Psoas muscle (tissue), 8 donors: ENCODE data around the gene B3GNT7. TPM values are rescaled to one million over a fixed set of nuclear protein-coding genes. Genes with fewer than 3 reads are reported as not detected.

Source experiments
- ATAC-seq, 4 donors: fragments of 200-7000 bp; cut with Tn5 transposase; one replicate each; pipeline ENCODE4 v1.9.1; 2020; ENCODE audit warnings: moderate library complexity in 3 of 4, mild to moderate bottlenecking in 2 of 4
- DNase-seq, 2 donors: peaks; one replicate each; pipeline ENCODE4 v3.0.0-alpha.2; 2020
- H3K27ac ChIP-seq: fragments of 200-600 bp; one replicate; pipeline ENCODE4 v1.8.0; 2022
- H3K27me3 ChIP-seq, 3 donors: fragments of 200-600 bp in 1 of 3; one replicate each; pipeline versions ENCODE4 v1.6.1 to v1.8.0; 2013 to 2022; ENCODE audit warnings: low read length in 2 of 3, mild to moderate bottlenecking in 2 of 3, moderate library complexity in 1 of 3; ENCODE audit not compliant: insufficient read depth in 3 of 3
- H3K36me3 ChIP-seq, 2 donors: fragments of 200-600 bp in 1 of 2; one replicate each; pipeline versions ENCODE4 v1.6.1 to v1.8.0; 2013 to 2022; ENCODE audit warnings: low read depth in 1 of 2, mild to moderate bottlenecking in 1 of 2, moderate library complexity in 1 of 2; ENCODE audit not compliant: insufficient read depth in 1 of 2
- H3K4me1 ChIP-seq: fragments of 200-600 bp; one replicate; pipeline ENCODE4 v1.8.0; 2022
- H3K4me3 ChIP-seq: fragments of 200-600 bp; one replicate; pipeline ENCODE4 v1.8.0; 2022; ENCODE audit warnings: mild to moderate bottlenecking
- H3K9me3 ChIP-seq: fragments of 200-600 bp; one replicate; pipeline ENCODE4 v1.8.0; 2022
- CTCF ChIP-seq: fragments of 200-600 bp; IDR thresholded peaks from one replicate; pipeline ENCODE4 v1.8.0; 2022; ENCODE audit warnings: antibody characterized with exemption
- WGBS, 3 donors: extraction: QIAGEN DNeasy Blood & Tissue Kit; methylation state at CpG; one replicate each; pipeline versions ENCODE4 v1.1.6 to v1.1.7; 2013; 5-methylcytosine and 5-hydroxymethylcytosine counted together
- intact Hi-C, 2 donors: fragments of 100-400 bp; cut with DNase I; formaldehyde crosslinking; loops; one replicate each; pipeline versions ENCODE4 v1.11.0 to v1.14.2; 2022
- polyA plus RNA-seq, 3 donors: library from polyadenylated mRNA; stranded (reverse); fragments of 200-250 nt; gene quantifications; one replicate each; pipeline ENCODE4 v1.2.3, GENCODE V29; 2013
- total RNA-seq, 4 donors: library from RNA; stranded (reverse); fragmentation: NEBNext Ultra II Directional in 2 of 4; extraction: Animal tissue kit (Norgen Biotek cat#: 25700) in 2 of 4; gene quantifications; one replicate each; pipeline versions ENCODE4 v1.2.1 to v1.2.4, GENCODE V29; 2021 to 2023
- donor health status: healthy with polysubstance abuse.
- donor health status: DM: no; HTN: no; CAD: no; lungs with moderate emphysema.
- donor health status: Bipolar disorder and iron deficiency.
- donor health status: healthy.
- donor health status: DM: yes; HTN: yes; CAD: no.
- donor health status: DM: no; HTN: no; CAD: no.
- donor health status: DM: no; HTN: no; CAD: no.
- donor health status: DM: yes; HTN: yes; CAD: no.

B3GNT7 gene
- total and polyA plus RNA-seq, 7 donors, result 0.03 to 1.7 (median 0.29) TPM

- Histone ChIP-seq H3K9me3 (no peaks in the 10 kb centered on the region), H3K4me1 (no peaks in the 10 kb centered on the region), H3K36me3 (no peaks in the 10 kb centered on the region), H3K4me3 (no peak overlapping the region), H3K27ac (no peak overlapping the region), H3K27me3 (peaks cover 0 to 23% (median 14%) of the 10 kb centered on the region in 3 donors)
- TF ChIP-seq CTCF, result no peak
- 85 to 88% (median 85%) methylated on average over 13 of the region's 13 CpGs for WGBS, 3 donors
- intact Hi-C loops, result loop anchor here in 1 of 2 donors (10.0 kb wide), 1 partner anchor 170 kb away; no protein-coding TSS in a partner anchor
- no peak for ATAC-seq
- no peak for DNase-seq
Measured at GRCh38 chr2:231394211-231395141, 1.0 kb upstream of the B3GNT7 start.

GRCh38 chr2:231396058-231396821 is 730 bp downstream of the B3GNT7 start:
- Histone ChIP-seq H3K9me3 (no peaks in the 10 kb centered on the region), H3K27me3 (peaks cover 0 to 23% (median 14%) of the 10 kb centered on the region in 3 donors), H3K27ac (no peak overlapping the region), H3K4me3 (peak overlapping the region; percentile 47), H3K36me3 (no peaks in the 10 kb centered on the region), H3K4me1 (peaks cover 5% of the 10 kb centered on the region)
- TF ChIP-seq CTCF, result no peak
- DNase-seq, result no peak
- intact Hi-C loops, result loop anchor here in 1 of 2 donors (10.0 kb wide), 1 partner anchor 171 kb away; no protein-coding TSS in a partner anchor
- WGBS, 3 donors, result 25 to 35% (median 33%) methylated on average over 23 to 41 of the region's 41 CpGs
- ATAC-seq, result no peak

GRCh38 chr2:231397011-231397927 is 1.8 kb downstream of the B3GNT7 start:
- no peak for ATAC-seq
- H3K36me3 ChIP-seq, result no peaks in the 10 kb centered on the region
- WGBS, 3 donors, result 94 to 95% (median 94%) methylated on average over 21 to 22 of the region's 22 CpGs
- H3K4me1 ChIP-seq, result peaks cover 5% of the 10 kb centered on the region
- no peaks in the 10 kb centered on the region for H3K9me3 ChIP-seq
- H3K27ac ChIP-seq, result no peak overlapping the region
- no peak overlapping the region for H3K4me3 ChIP-seq
- TF ChIP-seq CTCF, result no peak
- peaks cover 0 to 23% (median 13%) of the 10 kb centered on the region in 3 donors for H3K27me3 ChIP-seq
- no peak for DNase-seq
- intact Hi-C loops, result loop anchor here in 1 of 2 donors (10.0 kb wide), 1 partner anchor 172 kb away; no protein-coding TSS in a partner anchor

GRCh38 chr2:231397928-231398294 is 2.4 kb downstream of the B3GNT7 start:
- H3K4me1 ChIP-seq, result peaks cover 5% of the 10 kb centered on the region
- intact Hi-C loops, result loop anchor here in 1 of 2 donors (10.0 kb wide), 1 partner anchor 173 kb away; no protein-coding TSS in a partner anchor
- H3K9me3 ChIP-seq, result no peaks in the 10 kb centered on the region
- TF ChIP-seq CTCF, result no peak
- DNase-seq (no peak), ATAC-seq (no peak)
- H3K36me3 ChIP-seq, result no peaks in the 10 kb centered on the region
- 98% methylated on average over 28 of the region's 28 CpGs for WGBS, 3 donors
- no peak overlapping the region for H3K27ac ChIP-seq
- peaks cover 0 to 23% (median 13%) of the 10 kb centered on the region in 3 donors for H3K27me3 ChIP-seq
- no peak overlapping the region for H3K4me3 ChIP-seq
